GM12878 (cell line): ENCODE measurements around the gene TSPYL6. TPM values are rescaled to one million over a fixed set of nuclear protein-coding genes. Genes with fewer than 3 reads are reported as not detected.

Experiments used
- ATAC-seq: fragments of 200-7000 bp; cut with Tn5 transposase; 3 replicates; pipeline ENCODE4 v1.9.1; 2020; ENCODE audit warnings: mild to moderate bottlenecking, moderate library complexity
- BruUV-seq: library from RNA; stranded (reverse); fragments of 400-500 nt; replicated peaks from 2 replicates; lab custom pipeline; 2021; lab: Mats Ljungman, UMichigan
- CTCF ChIA-PET: fragments of 300-600 bp; sonication (Branson Sonifier 250); formaldehyde crosslinking; extraction: SDS; loops from one replicate; lab custom pipeline; 2021; ENCODE audit warnings: inconsistent platforms; lab: Yijun Ruan, JAX
- POLR2A ChIA-PET: fragments of 350-600 bp; formaldehyde crosslinking; extraction: SDS; loops from one replicate; lab custom pipeline; 2021; ENCODE audit warnings: inconsistent platforms; lab: Charles Lee
- RAD21 ChIA-PET: fragments of 300-600 bp; sonication (Branson Sonifier 250); formaldehyde crosslinking; loops from one replicate; lab custom pipeline; 2023; ENCODE audit warnings: antibody characterized with exemption; ENCODE audit not compliant: unreplicated experiment; lab: Charles Lee
- SMC1A ChIA-PET: fragments of 300-600 bp; sonication (Branson Sonifier 250); formaldehyde crosslinking; loops from one replicate; lab custom pipeline; 2023; ENCODE audit not compliant: unreplicated experiment, uncharacterized antibody; lab: Charles Lee
- DNase-seq: peaks from one replicate; pipeline ENCODE4 v3.0.0-alpha.2; 2011; ENCODE audit warnings: low read depth, low spot score
- FAIRE-seq: peaks from 3 replicates; lab custom pipeline; 2011; peaks lifted over from hg19 to GRCh38; lab: Jason Lieb, UNC
- H2AFZ ChIP-seq: 2 replicates; pipeline ENCODE4 v1.6.0; 2011; ENCODE audit warnings: low read depth, low read length, control low read depth; ENCODE audit not compliant: control insufficient read depth
- H3K27ac ChIP-seq: 2 replicates; pipeline ENCODE4 v1.5.1; 2011; ENCODE audit warnings: control low read depth; ENCODE audit not compliant: control insufficient read depth, insufficient read depth
- H3K27me3 ChIP-seq, 2 experiments: replicated peaks in 1 of 2; 2 replicates each; pipeline versions ENCODE4 v1.6.0 to v1.6.1; 2011; ENCODE audit warnings: low read length in 1 of 2; ENCODE audit not compliant: control insufficient read depth in 2 of 2, insufficient read depth in 2 of 2
- H3K36me3 ChIP-seq, 2 experiments: 2 replicates each; pipeline ENCODE4 v1.5.1; 2011; ENCODE audit warnings: low read length in 1 of 2; ENCODE audit not compliant: control insufficient read depth in 2 of 2, insufficient read depth in 2 of 2
- H3K4me1 ChIP-seq: 2 replicates; pipeline ENCODE4 v1.6.1; 2011; ENCODE audit warnings: mild to moderate bottlenecking, low read length, moderate library complexity, mixed read lengths; ENCODE audit not compliant: control insufficient read depth, insufficient read depth
- H3K4me2 ChIP-seq: 2 replicates; pipeline ENCODE4 v1.6.0; 2011; ENCODE audit warnings: control low read depth; ENCODE audit not compliant: control insufficient read depth, insufficient read depth
- H3K4me3 ChIP-seq: fragments of 200-600 bp; sonication (generic); 2 replicates; pipeline ENCODE4 v1.5.1; 2016
- H3K79me2 ChIP-seq: 2 replicates; pipeline ENCODE4 v1.6.0; 2011; ENCODE audit warnings: low read length; ENCODE audit not compliant: control insufficient read depth, insufficient read depth
- H3K9ac ChIP-seq: 2 replicates; pipeline ENCODE4 v1.8.0; 2011; ENCODE audit warnings: low read length, control low read depth, mixed read lengths; ENCODE audit not compliant: control insufficient read depth, insufficient read depth
- H3K9me3 ChIP-seq: replicated peaks from 3 replicates; pipeline ENCODE4 v1.5.1; 2011; ENCODE audit warnings: mild to moderate bottlenecking, low read length; ENCODE audit not compliant: control insufficient read depth, insufficient read depth
- H4K20me1 ChIP-seq: 2 replicates; pipeline ENCODE4 v1.6.0; 2011; ENCODE audit not compliant: control insufficient read depth, insufficient read depth
- BRCA1 ChIP-seq: IDR thresholded peaks from 2 replicates; pipeline ENCODE4 v1.6.1; 2011; ENCODE audit warnings: low read depth, low read length, improper control_type of control experiment
- CBX5 ChIP-seq: sonication (generic); IDR thresholded peaks from 2 replicates; pipeline ENCODE4 v1.6.1; 2016; ENCODE audit warnings: low read depth, moderate library complexity, mild to moderate bottlenecking, inconsistent platforms
- CTCF ChIP-seq, 3 experiments: IDR thresholded peaks in 2 of 3; conservative IDR thresholded peaks in 1 of 3; 2 replicates each; pipeline ENCODE4 v1.5.1; 2011; ENCODE audit warnings: low read depth in 3 of 3, low read length in 3 of 3, mild to moderate bottlenecking in 3 of 3, control low read depth in 2 of 3, moderate library complexity in 2 of 3, inconsistent platforms in 1 of 3, mixed read lengths in 1 of 3; ENCODE audit not compliant: control insufficient read depth in 2 of 3, insufficient read depth in 1 of 3; ENCODE audit errors: extremely low read depth in 1 of 3
- EZH2 ChIP-seq: IDR thresholded peaks from 2 replicates; pipeline ENCODE4 v1.6.1; 2012; ENCODE audit warnings: low read depth, mild to moderate bottlenecking, control low read depth, inconsistent platforms, low read length, borderline replicate concordance; ENCODE audit not compliant: control insufficient read depth
- IKZF1 ChIP-seq: fragments of 450-650 bp; conservative IDR thresholded peaks from 2 replicates; pipeline ENCODE4 v1.6.1; 2017; ENCODE audit warnings: antibody characterized with exemption, mild to moderate bottlenecking
- KAT2A ChIP-seq: conservative IDR thresholded peaks from 2 replicates; pipeline ENCODE4 v1.6.1; 2011; ENCODE audit warnings: low read depth, low read length; ENCODE audit not compliant: control insufficient read depth
- NR2C2 ChIP-seq: IDR thresholded peaks from 2 replicates; pipeline ENCODE4 v1.6.1; 2011; ENCODE audit warnings: borderline replicate concordance, low read depth; ENCODE audit not compliant: control insufficient read depth, insufficient read length
- PBX3 ChIP-seq: IDR thresholded peaks from 2 replicates; pipeline ENCODE4 v1.6.1; 2011; ENCODE audit warnings: mild to moderate bottlenecking, low read depth, low read length, moderate library complexity; ENCODE audit not compliant: insufficient replicate concordance
- WGBS: methylation state at CpG from one replicate; pipeline ENCODE4 v1.1.6; 2016; ENCODE audit warnings: low lambda C conversion rate; ENCODE audit not compliant: insufficient replicate concordance, insufficient coverage; ENCODE audit errors: missing lambda C conversion rate; 5-methylcytosine and 5-hydroxymethylcytosine counted together
- in situ Hi-C: fragments of 300-500 bp; cut with MboI; formaldehyde crosslinking; loops from 9 replicates; pipeline ENCODE4 v1.14.3; 2018; ENCODE audit warnings: mixed read lengths
- intact Hi-C: fragments of 100-400 bp; cut with micrococcal nuclease; formaldehyde crosslinking; loops from one replicate; pipeline ENCODE4 v1.14.2; 2022; ENCODE audit not compliant: unreplicated experiment
- polyA plus RNA-seq, 11 experiments: library from polyadenylated mRNA; depleted of rRNA in 4 of 11; unstranded in 6 of 11; stranded (reverse) in 5 of 11; fragments of >200 nt; fragmentation: Nextera tagmentation in 4 of 11; fragmentation: Illumina TruSeq in 1 of 11; extraction: Ambion mirVana in 4 of 11; extraction: Trizol in 1 of 11; gene quantifications; 1 replicate in 1 of 11; 2 replicates in 10 of 11; pipeline versions ENCODE4 v1.2.1 to v1.2.3, GENCODE V29; 2011 to 2016; ENCODE audit warnings: inconsistent platforms in 2 of 11, missing spikeins in 2 of 11, low read depth in 1 of 11
- total RNA-seq, 4 experiments: library from RNA; depleted of rRNA in 3 of 4; stranded (reverse); fragments of >200 nt in 3 of 4; fragmentation: Illumina TruSeq in 1 of 4; extraction: Trizol in 1 of 4; gene quantifications; 2 replicates each; pipeline versions ENCODE4 v1.2.1 to v1.2.3, GENCODE V29; 2013 to 2021

Gene TSPYL6
- total and polyA plus RNA-seq, 10 of the 15 experiments (the other 5 are each of a cell fraction or from before 2014, with no cell fraction given) = not detected

- Histone ChIP-seq H3K9me3 (no peaks in the 10 kb centered on the region), H4K20me1 (no peaks in the 10 kb centered on the region), H3K27me3 (no peaks in the 10 kb centered on the region), H3K36me3 (no peaks in the 10 kb centered on the region), H3K79me2 (no peaks in the 10 kb centered on the region), H3K4me2 (no peak overlapping the region), H3K4me1 (no peaks in the 10 kb centered on the region), H3K4me3 (no peak overlapping the region), H3K27ac (no peak overlapping the region), H2AFZ (no peak overlapping the region), H3K9ac (no peak overlapping the region)
- POLR2A ChIA-PET = interaction anchor here (0.6 kb wide), 1 partner anchor 24 kb away, joined by 4 read pairs; no protein-coding TSS in a partner anchor
- CTCF ChIA-PET = no interaction called here
- RAD21 ChIA-PET = interaction anchor here (0.6 kb wide), 1 partner anchor 9 kb away, joined by 5 read pairs; no protein-coding TSS in a partner anchor
- in situ Hi-C loops (no loop called here), intact Hi-C loops (no loop called here)
- no TSS peak for BruUV-seq
- no peak for TF ChIP-seq PBX3
- FAIRE-seq (no peak), ATAC-seq (no peak), DNase-seq (no peak)
- SMC1A ChIA-PET = no interaction called here
Measured at GRCh38 chr2:54249629-54250028, 6.4 kb downstream of the TSPYL6 start.

GRCh38 chr2:54247115-54247514 is 8.9 kb downstream of the TSPYL6 start:
- TF ChIP-seq NR2C2 (no peak), EZH2 (no peak), KAT2A (no peak), BRCA1 (no peak), CTCF (IDR thresholded peaks at IDR 0.05 in 2 of 3, conservative IDR thresholded peaks at IDR 0.05 in 1 of 3; ENCODE audit: control insufficient read depth in 2 of 3, extremely low read depth in 1 of 3, insufficient read depth in 1 of 3, low read depth in 3 of 3, low read length in 3 of 3) (no peak), IKZF1 (no peak), CBX5 (no peak)
- no TSS peak for BruUV-seq
- Histone ChIP-seq H3K27ac (no peak overlapping the region), H2AFZ (no peak overlapping the region), H4K20me1 (no peaks in the 10 kb centered on the region), H3K4me1 (no peaks in the 10 kb centered on the region), H3K4me3 (no peak overlapping the region), H3K4me2 (no peak overlapping the region), H3K79me2 (no peaks in the 10 kb centered on the region), H3K27me3 (no peaks in the 10 kb centered on the region), H3K36me3 (no peaks in the 10 kb centered on the region), H3K9ac (no peak overlapping the region), H3K9me3 (no peaks in the 10 kb centered on the region)
- in situ Hi-C loops (no loop called here), intact Hi-C loops (no loop called here)
- ChIA-PET SMC1A (no interaction called here), POLR2A (no interaction called here), CTCF (no interaction called here), RAD21 (no interaction called here)
- no peak for DNase-seq
- WGBS = 0% methylated on average over 1 of the region's 1 CpG
- ATAC-seq = no peak
- FAIRE-seq = no peak
